ACC112 (cell line): Measurements from ENCODE around the gene TNFAIP8.

Source experiments
- H2AFZ ChIP-seq: fragments of 200-600 bp; sonication (generic); one replicate; pipeline ENCODE4 v1.6.0; 2017; ENCODE audit warnings: antibody characterized with exemption, low read length; ENCODE audit not compliant: unreplicated experiment
- H3K27ac ChIP-seq: fragments of 200-600 bp; sonication (generic); 2 replicates; pipeline ENCODE4 v1.5.1; 2014; ENCODE audit warnings: low read depth, mild to moderate bottlenecking, antibody characterized with exemption, low read length, moderate library complexity
- H3K27me3 ChIP-seq: fragments of 200-600 bp; sonication (generic); 2 replicates; pipeline ENCODE4 v1.6.1; 2014; ENCODE audit warnings: mild to moderate bottlenecking, antibody characterized with exemption, low read length, moderate library complexity, mixed read lengths; ENCODE audit not compliant: insufficient read depth
- H3K36me3 ChIP-seq: fragments of 200-600 bp; sonication (generic); 2 replicates; pipeline ENCODE4 v1.6.1; 2016; ENCODE audit warnings: mild to moderate bottlenecking, antibody characterized with exemption, low read length, moderate library complexity, mixed read lengths; ENCODE audit not compliant: insufficient read depth
- H3K4me1 ChIP-seq: fragments of 200-600 bp; sonication (generic); one replicate; pipeline ENCODE4 v1.6.1; 2016; ENCODE audit warnings: low read length, mixed read lengths; ENCODE audit not compliant: insufficient read depth, unreplicated experiment, control insufficient read depth
- H3K4me3 ChIP-seq: fragments of 200-600 bp; sonication (generic); 2 replicates; pipeline ENCODE4 v1.5.1; 2014; ENCODE audit warnings: mild to moderate bottlenecking, low read depth, low read length
- H3K79me2 ChIP-seq: fragments of 200-600 bp; sonication (generic); one replicate; pipeline ENCODE4 v1.6.0; 2016; ENCODE audit warnings: low read length; ENCODE audit not compliant: control insufficient read depth, unreplicated experiment, insufficient read depth

TNFAIP8 gene

GRCh38 chr5:119359737-119360413 lies 4.1 kb downstream of the TNFAIP8 start:
- H3K36me3 ChIP-seq, result no peaks in the 10 kb centered on the region
- H3K4me3 ChIP-seq, result no peak overlapping the region
- peaks cover 27% of the 10 kb centered on the region for H3K4me1 ChIP-seq
- no peak overlapping the region for H2AFZ ChIP-seq
- no peaks in the 10 kb centered on the region for H3K27me3 ChIP-seq
- H3K79me2 ChIP-seq, result peaks cover 17% of the 10 kb centered on the region
- H3K27ac ChIP-seq, result no peak overlapping the region

DNA sequence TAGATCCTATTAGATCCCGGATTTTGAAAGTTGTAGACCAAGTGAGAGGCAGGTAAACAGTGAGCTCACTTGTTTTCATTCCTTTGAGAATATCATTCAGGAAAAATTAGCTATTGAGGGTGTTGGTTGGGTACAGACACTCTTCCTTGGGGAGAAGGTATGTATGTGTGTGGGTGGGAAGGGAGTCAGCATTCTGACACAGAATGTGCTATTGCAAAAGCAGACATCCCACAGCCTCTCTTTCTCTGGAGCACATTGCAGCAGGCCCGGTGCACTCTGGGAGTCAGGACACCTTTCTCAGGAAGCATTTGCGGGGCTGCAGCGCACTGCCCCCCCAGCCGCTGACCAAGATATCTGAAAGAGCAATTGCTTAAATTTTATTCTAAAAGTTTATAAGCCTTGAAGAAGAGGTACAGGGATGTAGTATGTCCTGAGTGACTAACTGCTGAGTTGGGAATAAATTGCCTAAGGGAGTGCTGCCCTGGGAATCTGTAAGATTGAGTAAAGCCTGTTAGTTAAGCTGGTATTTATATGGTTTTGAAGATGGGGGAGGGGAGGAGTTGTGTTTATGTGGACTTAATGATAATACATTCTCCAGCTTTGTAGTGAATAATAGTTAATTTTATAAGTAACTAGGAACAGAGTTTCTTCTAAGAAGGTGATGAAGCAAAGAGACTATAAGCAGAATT lies 5.2 kb downstream of the TNFAIP8 start:
- H3K27ac ChIP-seq, result peak overlapping the region; percentile 31
- peaks cover 17% of the 10 kb centered on the region for H3K79me2 ChIP-seq
- H2AFZ ChIP-seq, result no peak overlapping the region
- H3K4me1 ChIP-seq, result peaks cover 30% of the 10 kb centered on the region
- no peaks in the 10 kb centered on the region for H3K27me3 ChIP-seq
- H3K36me3 ChIP-seq, result no peaks in the 10 kb centered on the region
- no peak overlapping the region for H3K4me3 ChIP-seq

DNA sequence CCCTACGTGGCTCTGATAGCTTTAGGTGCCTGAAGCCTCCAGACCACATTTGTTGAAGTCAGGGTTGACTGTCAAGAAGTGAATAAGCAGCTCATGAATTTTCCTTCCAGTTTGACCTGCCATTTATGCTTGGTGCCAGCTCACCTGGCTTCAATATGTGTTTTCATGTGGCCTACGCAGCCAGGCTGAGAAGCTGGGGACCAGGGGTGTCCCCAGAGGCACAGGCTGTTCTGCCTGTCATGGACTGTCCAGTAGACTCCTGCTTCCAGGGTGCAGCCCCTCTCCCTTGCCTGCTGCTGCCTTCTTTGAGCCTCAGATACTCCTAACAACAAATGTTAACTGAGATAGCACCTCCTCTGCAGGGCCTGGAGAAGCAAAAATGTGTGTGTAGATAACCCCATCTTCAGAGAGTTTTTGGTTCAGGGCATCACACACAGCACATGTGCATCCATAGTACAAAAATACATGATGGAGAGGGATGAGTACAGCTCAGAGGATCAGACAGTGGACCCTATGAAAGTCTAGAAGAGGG lies 5.8 kb downstream of the TNFAIP8 start:
- no peak overlapping the region for H3K4me3 ChIP-seq
- peaks cover 17% of the 10 kb centered on the region for H3K79me2 ChIP-seq
- no peak overlapping the region for H2AFZ ChIP-seq
- H3K27ac ChIP-seq, result peak overlapping the region; percentile 31
- H3K36me3 ChIP-seq, result no peaks in the 10 kb centered on the region
- peaks cover 33% of the 10 kb centered on the region for H3K4me1 ChIP-seq
- no peaks in the 10 kb centered on the region for H3K27me3 ChIP-seq

DNA sequence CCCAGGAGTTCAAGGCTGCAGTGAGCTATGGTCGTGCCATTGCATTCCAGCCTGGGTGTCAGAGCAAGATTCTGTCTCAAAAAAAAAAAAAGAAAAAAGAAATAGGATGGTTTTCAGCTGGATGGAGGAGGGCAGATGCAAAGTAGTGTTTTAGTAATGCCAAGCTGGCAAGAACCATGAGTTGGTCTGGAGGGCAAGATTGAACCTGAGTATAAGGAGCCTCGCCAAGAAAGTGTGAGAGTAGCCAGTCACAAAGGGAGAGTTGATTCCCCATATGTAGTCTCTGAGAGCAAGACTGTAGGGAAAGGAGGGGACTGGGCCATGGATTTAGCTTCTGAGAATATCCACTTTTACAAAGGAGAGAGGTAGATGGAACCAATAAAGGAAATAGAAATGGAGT lies 6.9 kb downstream of the TNFAIP8 start:
- H3K4me3 ChIP-seq, result no peak overlapping the region
- no peaks in the 10 kb centered on the region for H3K36me3 ChIP-seq
- H3K79me2 ChIP-seq, result peaks cover 17% of the 10 kb centered on the region
- H2AFZ ChIP-seq, result no peak overlapping the region
- no peaks in the 10 kb centered on the region for H3K27me3 ChIP-seq
- H3K27ac ChIP-seq, result no peak overlapping the region
- H3K4me1 ChIP-seq, result peaks cover 42% of the 10 kb centered on the region

DNA sequence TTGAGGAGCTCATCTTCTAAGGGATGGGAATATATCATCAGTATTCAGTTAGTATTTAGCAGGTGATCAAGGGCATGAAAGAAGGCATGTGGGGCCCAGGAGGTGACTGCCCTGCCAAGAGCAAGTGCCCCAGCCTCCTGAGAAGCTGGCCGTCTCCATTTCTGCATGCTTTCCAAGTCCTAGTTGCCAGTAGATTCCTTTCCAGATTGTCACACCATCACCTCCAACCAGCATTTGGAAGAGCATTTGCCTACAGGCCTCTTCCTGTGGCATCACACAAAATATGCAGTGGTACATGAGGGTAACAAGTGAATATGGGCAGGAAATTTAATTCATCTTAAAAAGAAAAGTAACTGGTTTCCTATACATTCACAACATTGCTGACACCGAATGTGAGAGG lies 7.5 kb downstream of the TNFAIP8 start:
- H2AFZ ChIP-seq, result no peak overlapping the region
- no peak overlapping the region for H3K4me3 ChIP-seq
- H3K27me3 ChIP-seq, result no peaks in the 10 kb centered on the region
- peaks cover 48% of the 10 kb centered on the region for H3K4me1 ChIP-seq
- no peak overlapping the region for H3K27ac ChIP-seq
- H3K79me2 ChIP-seq, result peaks cover 17% of the 10 kb centered on the region
- no peaks in the 10 kb centered on the region for H3K36me3 ChIP-seq

DNA sequence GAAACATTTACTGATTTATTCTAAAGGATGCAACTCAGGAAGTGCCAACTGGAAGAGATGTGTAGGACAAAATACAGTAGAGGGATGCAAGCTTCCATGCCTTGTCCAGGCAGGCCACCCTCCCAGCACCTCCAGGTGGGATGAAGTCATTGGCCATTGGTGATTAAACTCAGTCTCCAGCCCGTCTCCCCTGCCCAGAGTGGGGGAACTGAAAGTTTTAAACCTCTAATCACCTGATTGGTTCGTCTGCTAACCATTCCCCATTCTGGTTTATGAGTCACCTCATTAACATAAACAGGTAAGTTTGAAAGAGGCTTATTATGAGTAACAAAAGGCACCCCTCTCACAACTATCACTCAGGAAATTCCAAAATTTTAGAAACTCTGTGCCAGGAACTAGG lies 8.1 kb downstream of the TNFAIP8 start:
- Histone ChIP-seq H2AFZ (no peak overlapping the region), H3K79me2 (peaks cover 11% of the 10 kb centered on the region), H3K4me3 (no peak overlapping the region), H3K4me1 (peaks cover 52% of the 10 kb centered on the region), H3K36me3 (no peaks in the 10 kb centered on the region), H3K27me3 (no peaks in the 10 kb centered on the region), H3K27ac (no peak overlapping the region)

DNA sequence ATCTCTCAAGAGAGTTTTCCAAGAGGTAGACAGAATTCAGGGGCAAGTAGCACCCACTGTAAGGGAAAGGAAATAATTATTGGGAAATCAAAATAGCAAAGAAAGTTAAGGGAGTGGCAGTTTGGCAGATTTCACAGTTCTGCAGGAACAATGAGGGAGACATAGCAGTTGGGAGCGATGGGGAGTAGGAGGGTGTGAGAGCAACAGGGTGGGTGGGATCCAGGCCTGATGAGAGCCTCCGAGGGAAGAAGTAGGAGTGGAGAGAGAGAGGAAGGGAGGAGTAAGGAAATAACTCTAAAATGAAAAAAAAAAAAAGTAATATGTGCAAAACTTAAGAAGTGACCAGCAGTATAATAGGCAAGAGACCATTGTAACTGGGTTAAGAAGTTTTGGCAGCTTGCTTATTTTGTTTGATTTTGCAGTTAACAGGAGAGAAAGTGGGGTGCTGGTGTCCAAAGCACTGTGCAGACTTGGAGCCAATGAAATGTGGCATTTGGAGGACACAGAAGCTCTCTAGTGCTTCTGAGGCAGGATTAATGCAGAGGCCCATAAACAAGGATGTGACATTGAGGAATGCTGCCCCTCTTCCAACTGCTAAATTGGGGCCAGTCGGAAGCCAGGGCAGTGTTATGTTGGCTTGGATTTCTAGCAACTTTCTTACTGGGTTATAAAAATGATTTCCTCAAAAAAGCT lies 10.2 kb downstream of the TNFAIP8 start:
- no peaks in the 10 kb centered on the region for H3K36me3 ChIP-seq
- peaks cover 41% of the 10 kb centered on the region for H3K4me1 ChIP-seq
- H3K27ac ChIP-seq, result no peak overlapping the region
- H3K4me3 ChIP-seq, result no peak overlapping the region
- H3K79me2 ChIP-seq, result peaks cover 15% of the 10 kb centered on the region
- no peak overlapping the region for H2AFZ ChIP-seq
- H3K27me3 ChIP-seq, result no peaks in the 10 kb centered on the region

- peaks cover 15% of the 10 kb centered on the region for H3K79me2 ChIP-seq
- H2AFZ ChIP-seq, result no peak overlapping the region
- peaks cover 36% of the 10 kb centered on the region for H3K4me1 ChIP-seq
- H3K36me3 ChIP-seq, result no peaks in the 10 kb centered on the region
- H3K27me3 ChIP-seq, result no peaks in the 10 kb centered on the region
- no peak overlapping the region for H3K27ac ChIP-seq
- H3K4me3 ChIP-seq, result no peak overlapping the region
These were observed 10.7 kb downstream of the TNFAIP8 start for GRCh38 chr5:119366540-119366881.

DNA sequence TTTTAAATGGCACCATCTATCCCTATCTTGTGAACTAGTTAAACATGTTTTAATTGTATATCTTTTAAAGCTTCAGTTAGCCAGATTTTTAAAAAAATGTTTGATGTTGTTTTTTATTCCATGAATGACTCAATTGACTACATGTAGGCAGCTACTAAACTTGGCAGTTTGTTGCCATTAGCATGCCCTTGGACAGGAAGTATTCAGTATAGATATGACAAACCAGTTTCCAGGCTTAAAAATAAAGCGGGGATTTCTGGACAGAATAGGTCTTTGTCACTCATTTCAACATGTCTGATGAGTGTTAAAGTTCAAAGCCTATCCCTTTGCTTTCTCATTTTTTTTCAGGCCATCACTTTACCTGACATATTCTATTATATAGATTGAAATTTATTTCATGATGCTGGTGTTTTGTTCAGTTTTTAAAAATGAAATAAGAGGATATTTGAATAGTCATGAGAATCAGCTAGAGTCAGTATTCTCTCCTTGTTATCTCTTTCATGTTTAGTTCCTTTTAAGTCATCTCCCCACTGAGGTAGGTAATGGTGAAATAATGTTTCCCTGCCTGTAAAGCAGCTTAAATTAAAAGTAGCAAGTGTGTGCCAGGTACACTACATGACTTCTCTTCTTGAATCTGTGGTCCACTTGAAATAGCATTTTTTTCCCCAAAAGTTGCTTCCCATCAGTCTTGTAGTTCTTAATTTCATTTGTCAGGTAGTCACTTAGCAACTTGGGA lies 11.9 kb downstream of the TNFAIP8 start:
- Histone ChIP-seq H3K36me3 (no peaks in the 10 kb centered on the region), H3K4me1 (peaks cover 30% of the 10 kb centered on the region), H2AFZ (no peak overlapping the region), H3K79me2 (peaks cover 8% of the 10 kb centered on the region), H3K27ac (peak overlapping the region; percentile 46), H3K4me3 (no peak overlapping the region), H3K27me3 (no peaks in the 10 kb centered on the region)

DNA sequence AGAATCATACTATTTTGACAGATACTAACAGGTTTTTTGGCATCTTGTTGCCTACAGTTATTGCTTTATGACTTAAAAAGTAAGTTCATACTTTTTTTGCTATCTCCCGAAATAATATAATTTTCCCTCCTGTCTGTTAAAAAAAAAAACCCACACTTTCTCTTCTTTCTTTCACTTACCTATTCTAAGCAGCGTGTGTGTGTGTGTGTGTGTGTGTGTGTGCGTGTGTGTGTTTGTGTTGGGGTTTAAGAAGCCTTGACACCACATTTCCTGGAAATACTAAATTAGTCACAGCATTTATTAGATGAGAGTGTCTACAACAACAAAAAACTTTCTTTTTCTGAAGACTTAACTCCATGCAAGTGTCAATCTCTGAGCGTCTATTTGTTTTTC lies 12.4 kb downstream of the TNFAIP8 start:
- Histone ChIP-seq H3K27me3 (no peaks in the 10 kb centered on the region), H3K4me3 (no peak overlapping the region), H3K79me2 (peaks cover 5% of the 10 kb centered on the region), H2AFZ (no peak overlapping the region), H3K4me1 (peaks cover 30% of the 10 kb centered on the region), H3K36me3 (no peaks in the 10 kb centered on the region), H3K27ac (peak overlapping the region; percentile 46; the same call in 1 of the 2 replicates)
